Breast epithelium (tissue), 4 donors: Measurements from ENCODE around the gene USO1. TPM values are rescaled to one million over a fixed set of nuclear protein-coding genes. Genes with fewer than 3 reads are reported as not detected.
"Not testable (repeated sequence)": the region's sequence is repeated elsewhere in the genome, so short reads cannot be mapped to it uniquely, and the experiment has no call there.

Source experiments
- DNase-seq, 2 donors: peaks; one replicate each; pipeline ENCODE4 v3.0.0-alpha.2; 2019; ENCODE audit warnings: low spot score in 2 of 2
- H3K27ac ChIP-seq, 2 donors: fragments of 200-600 bp; sonication (generic) in 1 of 2; one replicate each; pipeline ENCODE4 v1.5.1; 2016 to 2019; ENCODE audit warnings: mild to moderate bottlenecking in 1 of 2
- H3K27me3 ChIP-seq, 2 donors: fragments of 200-600 bp; sonication (generic) in 1 of 2; one replicate each; pipeline versions ENCODE4 v1.5.1 to v1.6.0; 2017 to 2019; ENCODE audit warnings: control low read depth in 1 of 2, mild to moderate bottlenecking in 1 of 2
- H3K36me3 ChIP-seq: fragments of 200-600 bp; one replicate; pipeline ENCODE4 v1.5.1; 2019
- H3K4me1 ChIP-seq, 2 donors: fragments of 200-600 bp; sonication (generic); one replicate each; pipeline ENCODE4 v1.5.1; 2016 to 2019; ENCODE audit warnings: control low read depth in 1 of 2
- H3K4me3 ChIP-seq, 3 donors: fragments of 200-600 bp; sonication (generic); 1 replicate in 2 of 3; 2 replicates in 1 of 3; pipeline ENCODE4 v1.5.1; 2016 to 2019; ENCODE audit warnings: mild to moderate bottlenecking in 3 of 3, moderate library complexity in 2 of 3
- H3K9me3 ChIP-seq, 2 donors: fragments of 200-600 bp; sonication (generic) in 1 of 2; one replicate each; pipeline ENCODE4 v1.5.1; 2016 to 2019; ENCODE audit warnings: control low read depth in 1 of 2
- CTCF ChIP-seq, 3 donors: fragments of 450-650 bp; IDR thresholded peaks; one replicate each; pipeline ENCODE4 v1.5.1; 2016 to 2017; ENCODE audit warnings: antibody characterized with exemption in 3 of 3, mild to moderate bottlenecking in 3 of 3, moderate library complexity in 3 of 3
- POLR2A ChIP-seq: fragments of 450-650 bp; IDR thresholded peaks from one replicate; pipeline ENCODE4 v1.6.1; 2016; ENCODE audit warnings: antibody characterized with exemption, mild to moderate bottlenecking, moderate library complexity
- POLR2AphosphoS5 ChIP-seq, 3 donors: sonication (generic); formaldehyde crosslinking; IDR thresholded peaks; one replicate each; pipeline ENCODE4 v1.6.1; 2017; ENCODE audit warnings: antibody characterized with exemption in 3 of 3
- intact Hi-C: fragments of 100-400 bp; cut with DNase I; formaldehyde crosslinking; loops from one replicate; pipeline ENCODE4 v1.15.1; 2023; ENCODE audit warnings: low total_unique reads
- total RNA-seq, 3 donors: library from RNA; depleted of rRNA; stranded (reverse); fragments of >200 nt; gene quantifications; one replicate each; pipeline ENCODE4 v1.1.0, GENCODE V29; 2016

Gene USO1
- total RNA-seq, 3 donors from 2014 or later = 74.1 to 76.7 (median 74.1) TPM

- TF ChIP-seq CTCF (IDR thresholded peaks at IDR 0.05) (no peak), POLR2A (no peak), POLR2AphosphoS5 (IDR thresholded peaks at IDR 0.05) (no peak)
- intact Hi-C loops = no loop called here
- DNase-seq = no peak
- peak overlapping the region; percentile 9 to 25 for H3K27ac ChIP-seq
- H3K36me3 ChIP-seq = no peaks in the 10 kb centered on the region
- H3K4me3 ChIP-seq = no peak overlapping the region
- peaks cover 0 to 6% of the 10 kb centered on the region in 2 donors for H3K4me1 ChIP-seq
- no peaks in the 10 kb centered on the region for H3K27me3 ChIP-seq
- H3K9me3 ChIP-seq = no peaks in the 10 kb centered on the region
Observed at GRCh38 chr4:75715105-75715799, 9.1 kb upstream of the USO1 start.

DNA sequence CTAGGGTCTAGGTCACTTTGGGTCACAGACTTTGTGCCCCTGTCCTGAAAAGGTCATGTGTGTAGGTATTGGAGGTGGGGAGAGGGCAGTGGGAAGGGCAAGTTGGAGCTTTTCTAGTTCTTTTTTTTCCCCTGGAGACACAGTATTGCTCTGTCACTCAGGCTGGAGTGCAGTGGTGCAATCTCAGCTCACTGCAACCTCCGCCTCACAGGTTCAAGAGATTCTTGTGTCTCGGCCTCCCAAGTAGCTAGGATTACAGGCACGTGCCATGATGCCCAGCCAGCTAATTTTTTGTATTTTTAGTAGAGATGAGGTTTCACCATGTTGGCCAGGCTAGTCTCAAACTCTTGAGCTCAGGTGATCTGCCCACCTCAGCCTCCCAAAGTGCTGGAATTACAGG lies 8.3 kb upstream of the USO1 start:
- H3K27me3 ChIP-seq, H3K36me3 ChIP-seq, intact Hi-C loops, H3K27ac ChIP-seq, H3K4me1 ChIP-seq, H3K9me3 ChIP-seq, H3K4me3 ChIP-seq, DNase-seq: not testable (repeated sequence)

- no peak for TF ChIP-seq POLR2A
- no peak for TF ChIP-seq CTCF (IDR thresholded peaks at IDR 0.05)
- no peak for TF ChIP-seq POLR2AphosphoS5 (IDR thresholded peaks at IDR 0.05)
- DNase-seq = no peak
- Histone ChIP-seq H3K4me3 (no peak overlapping the region), H3K4me1 (peaks cover 0 to 6% of the 10 kb centered on the region in 2 donors), H3K27ac (no peak overlapping the region), H3K36me3 (no peaks in the 10 kb centered on the region), H3K27me3 (no peaks in the 10 kb centered on the region), H3K9me3 (no peaks in the 10 kb centered on the region)
- intact Hi-C loops = no loop called here
Observed at GRCh38 chr4:75717408-75717807, 7.0 kb upstream of the USO1 start.

GRCh38 chr4:75718529-75718928 lies 5.8 kb upstream of the USO1 start:
- Histone ChIP-seq H3K36me3 (no peaks in the 10 kb centered on the region), H3K4me1 (peaks cover 0 to 14% of the 10 kb centered on the region in 2 donors), H3K27me3 (no peaks in the 10 kb centered on the region), H3K27ac (no peak overlapping the region), H3K9me3 (no peaks in the 10 kb centered on the region), H3K4me3 (no peak overlapping the region)
- TF ChIP-seq CTCF (IDR thresholded peaks at IDR 0.05) (no peak), POLR2AphosphoS5 (IDR thresholded peaks at IDR 0.05) (no peak), POLR2A (no peak)
- no peak for DNase-seq
- intact Hi-C loops = no loop called here

- H3K27me3 ChIP-seq = no peaks in the 10 kb centered on the region
- H3K4me1 ChIP-seq = peaks cover 0 to 8% of the 10 kb centered on the region in 2 donors
- H3K9me3 ChIP-seq = no peaks in the 10 kb centered on the region
- DNase-seq = no peak
- H3K27ac ChIP-seq = peak overlapping the region in 1 of 2 donors; percentile 99
- TF ChIP-seq CTCF (IDR thresholded peaks at IDR 0.05) (no peak), POLR2A (no peak), POLR2AphosphoS5 (IDR thresholded peaks at IDR 0.05) (no peak)
- H3K4me3 ChIP-seq = no peak overlapping the region
- H3K36me3 ChIP-seq = no peaks in the 10 kb centered on the region
- intact Hi-C loops = no loop called here
Observed at GRCh38 chr4:75722417-75722816, 2.0 kb upstream of the USO1 start.
